Measurements from ENCODE around the gene CLPTM1L.
"Not testable (repeated sequence)": the region's sequence is repeated elsewhere in the genome, so short reads cannot be mapped to it uniquely, and the experiment has no call there.

Gene CLPTM1L

DNA sequence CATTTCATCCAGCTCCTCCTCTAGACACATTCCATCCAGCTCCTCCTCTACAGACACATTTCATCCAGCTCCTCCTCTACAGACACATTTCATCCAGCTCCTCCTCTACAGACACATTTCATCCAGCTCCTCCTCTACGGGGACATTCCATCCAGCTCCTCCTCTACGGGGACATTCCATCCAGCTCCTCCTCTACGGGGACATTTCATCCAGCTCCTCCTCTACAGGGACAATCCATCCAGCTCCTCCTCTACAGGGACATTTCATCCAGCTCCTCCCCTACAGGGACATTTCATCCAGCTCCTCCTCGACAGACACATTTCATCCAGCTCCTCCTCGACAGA is 18.4 kb downstream of the CLPTM1L start:
- H3K36me3 ChIP-seq (ENCODE audit: control insufficient read depth, insufficient read depth, low read length): peaks cover 53% of the 10 kb centered on the region
- WGBS (ENCODE audit: insufficient coverage, insufficient read length): no CpG with 5 or more reads among the region's 5 CpGs
- not testable (repeated sequence) for H3K27ac ChIP-seq (ENCODE audit: low read length); DNase-seq (ENCODE audit: low read depth, low spot score); H3K9me3 ChIP-seq (ENCODE audit: control insufficient read depth, insufficient read depth, low read length); H3K27me3 ChIP-seq (ENCODE audit: control insufficient read depth, insufficient read depth, low read length); H3K4me1 ChIP-seq (ENCODE audit: control insufficient read depth, insufficient read depth, low read length); H3K4me3 ChIP-seq (ENCODE audit: low read length)

DNA sequence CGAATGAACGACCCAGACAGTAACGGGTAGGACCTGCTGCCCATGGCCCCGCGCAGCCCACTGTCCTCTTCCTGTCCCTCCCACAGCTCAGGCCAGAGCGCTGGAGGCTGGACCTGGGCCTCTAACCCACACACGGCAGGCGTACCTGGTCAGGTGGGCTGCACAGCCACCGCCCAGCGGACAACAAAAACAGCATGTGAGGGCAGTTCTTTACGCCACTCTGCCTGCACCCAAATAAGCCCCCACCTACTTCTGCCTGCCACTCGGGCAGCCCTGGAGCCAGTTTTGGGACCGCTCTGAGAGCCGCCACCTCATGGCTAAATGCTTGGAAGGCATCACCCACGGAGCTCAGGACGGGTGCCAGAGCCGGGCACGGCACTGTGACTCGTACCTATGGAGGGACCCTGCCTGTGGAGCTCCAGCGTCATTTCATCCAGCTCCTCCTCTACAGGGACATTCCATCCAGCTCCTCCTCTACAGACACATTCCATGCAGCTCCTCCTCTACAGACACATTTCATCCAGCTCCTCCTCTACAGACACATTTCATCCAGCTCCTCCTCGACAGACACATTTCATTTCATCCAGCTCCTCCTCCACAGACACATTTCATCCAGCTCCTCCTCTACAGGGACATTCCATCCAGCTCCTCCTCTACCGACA is 18.9 kb downstream of the CLPTM1L start:
- H3K36me3 ChIP-seq (ENCODE audit: control insufficient read depth, insufficient read depth, low read length): peaks cover 48% of the 10 kb centered on the region
- H3K4me1 ChIP-seq (ENCODE audit: control insufficient read depth, insufficient read depth, low read length): no peaks in the 10 kb centered on the region
- H3K4me3 ChIP-seq (ENCODE audit: low read length): no peak overlapping the region
- WGBS (ENCODE audit: insufficient coverage, insufficient read length): no CpG with 5 or more reads among the region's 22 CpGs
- no peaks in the 10 kb centered on the region for H3K9me3 ChIP-seq (ENCODE audit: control insufficient read depth, insufficient read depth, low read length)
- no peak overlapping the region for H3K27ac ChIP-seq (ENCODE audit: low read length)
- DNase-seq (ENCODE audit: low read depth, low spot score): no peak
- no peaks in the 10 kb centered on the region for H3K27me3 ChIP-seq (ENCODE audit: control insufficient read depth, insufficient read depth, low read length)

DNA sequence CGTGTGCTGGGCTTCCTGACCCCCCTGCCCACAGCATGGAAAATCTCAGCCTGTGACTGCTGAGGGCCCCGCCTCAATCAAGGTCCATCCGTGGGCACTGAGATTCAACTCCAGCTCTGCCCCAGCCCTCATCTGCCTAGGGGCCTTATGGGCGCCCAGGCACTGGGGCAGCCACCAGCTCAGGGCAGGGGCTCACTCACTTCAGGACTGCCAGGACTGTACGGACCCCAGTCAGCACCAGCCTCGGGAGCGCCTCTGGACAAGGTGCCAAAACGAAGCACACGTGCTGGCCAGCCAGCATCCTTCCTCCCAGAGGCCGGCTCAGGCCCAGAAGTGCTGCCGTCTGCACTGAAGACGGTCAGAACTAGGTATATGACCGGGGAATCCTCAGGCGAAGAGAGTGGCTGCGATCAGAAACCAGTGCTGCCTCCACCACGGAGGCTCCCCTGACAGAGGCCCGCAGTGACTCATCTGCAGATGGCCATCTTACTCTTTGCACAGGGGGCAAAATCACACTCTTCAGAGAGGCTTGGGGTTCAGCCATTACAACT is 19.6 kb downstream of the CLPTM1L start:
- Histone ChIP-seq H3K4me3 (ENCODE audit: low read length) (no peak overlapping the region), H3K36me3 (ENCODE audit: control insufficient read depth, insufficient read depth, low read length) (peaks cover 46% of the 10 kb centered on the region), H3K27ac (ENCODE audit: low read length) (no peak overlapping the region), H3K9me3 (ENCODE audit: control insufficient read depth, insufficient read depth, low read length) (no peaks in the 10 kb centered on the region), H3K4me1 (ENCODE audit: control insufficient read depth, insufficient read depth, low read length) (no peaks in the 10 kb centered on the region), H3K27me3 (ENCODE audit: control insufficient read depth, insufficient read depth, low read length) (no peaks in the 10 kb centered on the region)
- no peak for DNase-seq (ENCODE audit: low read depth, low spot score)
- WGBS (ENCODE audit: insufficient coverage, insufficient read length): no CpG with 5 or more reads among the region's 17 CpGs

DNA sequence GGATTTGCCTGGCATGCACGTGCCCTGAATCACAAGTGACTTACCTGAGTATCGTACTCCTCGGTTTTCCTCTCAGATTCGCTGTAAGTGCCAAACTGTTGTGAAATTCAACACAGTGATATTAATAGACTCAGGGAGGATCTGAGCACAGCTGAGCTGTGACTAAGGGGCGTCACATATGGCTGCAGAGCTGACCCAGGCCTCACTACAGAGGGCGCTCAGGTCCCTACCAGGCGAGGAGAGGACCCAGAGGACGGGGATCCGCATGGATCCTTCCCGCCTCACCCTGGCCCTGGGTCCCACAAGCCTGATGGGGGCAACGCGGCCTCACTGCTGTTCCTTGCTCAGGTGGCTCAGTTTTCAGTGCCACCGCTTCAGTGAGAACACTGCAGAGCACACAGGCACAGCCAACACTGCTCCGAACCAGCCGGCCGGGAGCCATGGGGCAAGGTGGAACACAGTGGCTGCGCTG is 20.1 kb downstream of the CLPTM1L start:
- no peaks in the 10 kb centered on the region for H3K27me3 ChIP-seq (ENCODE audit: control insufficient read depth, insufficient read depth, low read length)
- H3K36me3 ChIP-seq (ENCODE audit: control insufficient read depth, insufficient read depth, low read length): peaks cover 45% of the 10 kb centered on the region
- no peaks in the 10 kb centered on the region for H3K9me3 ChIP-seq (ENCODE audit: control insufficient read depth, insufficient read depth, low read length)
- no peak for DNase-seq (ENCODE audit: low read depth, low spot score)
- H3K27ac ChIP-seq (ENCODE audit: low read length): no peak overlapping the region
- no peaks in the 10 kb centered on the region for H3K4me1 ChIP-seq (ENCODE audit: control insufficient read depth, insufficient read depth, low read length)
- H3K4me3 ChIP-seq (ENCODE audit: low read length): no peak overlapping the region
- whole genome bisulfite sequencing (ENCODE audit: insufficient coverage, insufficient read length): no CpG with 5 or more reads among the region's 17 CpGs

DNA sequence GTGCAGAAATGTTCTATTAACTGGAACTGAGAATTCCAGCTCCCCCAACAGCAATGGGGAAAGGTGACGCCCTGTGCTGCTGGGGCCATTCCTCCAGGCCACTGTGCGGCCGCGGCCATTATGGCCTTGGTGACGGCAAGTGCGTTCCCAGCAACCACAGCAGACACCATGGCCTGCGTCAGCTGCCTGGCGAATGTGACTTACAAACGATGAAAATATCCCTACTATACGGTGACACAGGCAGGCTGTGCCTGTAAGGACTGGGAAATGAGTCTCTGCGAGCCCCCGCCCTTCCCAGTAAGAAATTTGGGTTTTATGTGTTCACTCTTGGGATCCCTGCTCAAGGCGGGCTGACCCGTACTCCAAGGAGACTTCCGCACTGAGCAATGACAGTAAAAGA is 20.6 kb downstream of the CLPTM1L start:
- no CpG with 5 or more reads among the region's 15 CpGs for WGBS (ENCODE audit: insufficient coverage, insufficient read length)
- no peaks in the 10 kb centered on the region for H3K4me1 ChIP-seq (ENCODE audit: control insufficient read depth, insufficient read depth, low read length)
- no peaks in the 10 kb centered on the region for H3K9me3 ChIP-seq (ENCODE audit: control insufficient read depth, insufficient read depth, low read length)
- H3K27me3 ChIP-seq (ENCODE audit: control insufficient read depth, insufficient read depth, low read length): no peaks in the 10 kb centered on the region
- DNase-seq (ENCODE audit: low read depth, low spot score): no peak
- H3K27ac ChIP-seq (ENCODE audit: low read length): no peak overlapping the region
- H3K4me3 ChIP-seq (ENCODE audit: low read length): no peak overlapping the region
- peaks cover 50% of the 10 kb centered on the region for H3K36me3 ChIP-seq (ENCODE audit: control insufficient read depth, insufficient read depth, low read length)

DNA sequence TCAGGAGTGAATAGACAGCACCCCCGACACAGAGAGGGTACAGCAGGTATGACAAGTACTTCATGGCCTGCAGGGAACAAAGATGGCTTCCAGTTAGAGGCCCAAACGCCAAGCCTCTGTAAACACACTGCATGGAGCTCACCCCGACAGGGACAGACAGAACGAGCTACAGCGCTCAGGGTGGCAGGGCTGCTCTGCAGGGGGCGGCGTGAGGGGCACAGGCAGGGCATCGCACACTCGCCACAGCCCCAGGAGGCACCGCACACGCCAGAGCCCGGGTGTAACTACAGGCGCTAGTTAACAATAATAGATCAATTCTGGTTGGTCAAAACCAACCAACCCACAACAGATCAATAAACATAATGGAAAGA is 21.1 kb downstream of the CLPTM1L start:
- Histone ChIP-seq H3K36me3 (ENCODE audit: control insufficient read depth, insufficient read depth, low read length) (peaks cover 54% of the 10 kb centered on the region), H3K27me3 (ENCODE audit: control insufficient read depth, insufficient read depth, low read length) (no peaks in the 10 kb centered on the region), H3K9me3 (ENCODE audit: control insufficient read depth, insufficient read depth, low read length) (no peaks in the 10 kb centered on the region), H3K27ac (ENCODE audit: low read length) (no peak overlapping the region), H3K4me1 (ENCODE audit: control insufficient read depth, insufficient read depth, low read length) (no peaks in the 10 kb centered on the region), H3K4me3 (ENCODE audit: low read length) (no peak overlapping the region)
- no CpG with 5 or more reads among the region's 13 CpGs for WGBS (ENCODE audit: insufficient coverage, insufficient read length)
- DNase-seq (ENCODE audit: low read depth, low spot score): no peak

DNA sequence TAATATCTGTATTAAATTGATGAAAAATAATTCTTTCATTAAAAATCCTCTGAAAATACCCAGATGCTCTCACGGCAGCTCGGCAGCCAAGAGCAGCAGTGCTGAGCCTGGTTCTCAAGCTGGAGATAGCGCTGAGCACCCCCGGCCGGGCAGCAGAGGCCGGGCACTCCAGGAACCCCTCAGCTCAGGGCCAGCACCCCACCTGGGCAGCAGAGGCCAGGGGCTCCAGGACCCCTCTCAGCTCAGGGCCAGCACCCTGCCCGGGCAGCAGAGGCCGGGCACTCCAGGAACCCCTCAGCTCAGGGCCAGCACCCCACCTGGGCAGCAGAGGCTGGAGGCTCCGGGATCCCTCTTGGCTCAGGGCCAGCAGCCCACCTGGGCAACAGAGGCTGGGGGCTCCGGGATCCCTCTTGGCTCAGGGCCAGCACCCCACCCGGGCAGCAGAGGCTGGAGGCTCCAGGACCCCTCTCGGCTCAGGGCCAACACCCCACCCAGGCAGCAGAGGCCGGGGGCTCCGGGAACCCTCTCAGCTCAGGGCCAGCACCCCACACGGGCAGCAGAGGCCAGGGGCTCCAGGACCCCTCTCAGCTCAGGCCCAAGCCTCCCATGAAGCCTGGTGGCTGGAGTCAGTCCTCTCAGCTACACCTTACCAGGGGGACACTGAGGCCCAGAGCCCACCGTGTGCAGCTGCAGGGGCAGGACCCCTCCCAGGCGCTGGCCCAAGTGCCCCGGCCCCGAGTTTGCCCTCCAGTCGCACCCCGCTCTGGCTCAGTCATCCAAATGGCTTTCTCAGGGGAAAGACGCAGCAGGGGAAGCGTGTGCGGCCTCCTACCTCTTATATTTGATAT is 21.7 kb downstream of the CLPTM1L start:
- no peak overlapping the region; the same call in 1 of the 2 replicates for H3K4me3 ChIP-seq (ENCODE audit: low read length)
- no peaks in the 10 kb centered on the region for H3K4me1 ChIP-seq (ENCODE audit: control insufficient read depth, insufficient read depth, low read length)
- no peaks in the 10 kb centered on the region for H3K27me3 ChIP-seq (ENCODE audit: control insufficient read depth, insufficient read depth, low read length)
- no peak for DNase-seq (ENCODE audit: low read depth, low spot score)
- H3K27ac ChIP-seq (ENCODE audit: low read length): no peak overlapping the region
- H3K9me3 ChIP-seq (ENCODE audit: control insufficient read depth, insufficient read depth, low read length): no peaks in the 10 kb centered on the region
- no CpG with 5 or more reads among the region's 24 CpGs for WGBS (ENCODE audit: insufficient coverage, insufficient read length)
- peaks cover 59% of the 10 kb centered on the region for H3K36me3 ChIP-seq (ENCODE audit: control insufficient read depth, insufficient read depth, low read length)

DNA sequence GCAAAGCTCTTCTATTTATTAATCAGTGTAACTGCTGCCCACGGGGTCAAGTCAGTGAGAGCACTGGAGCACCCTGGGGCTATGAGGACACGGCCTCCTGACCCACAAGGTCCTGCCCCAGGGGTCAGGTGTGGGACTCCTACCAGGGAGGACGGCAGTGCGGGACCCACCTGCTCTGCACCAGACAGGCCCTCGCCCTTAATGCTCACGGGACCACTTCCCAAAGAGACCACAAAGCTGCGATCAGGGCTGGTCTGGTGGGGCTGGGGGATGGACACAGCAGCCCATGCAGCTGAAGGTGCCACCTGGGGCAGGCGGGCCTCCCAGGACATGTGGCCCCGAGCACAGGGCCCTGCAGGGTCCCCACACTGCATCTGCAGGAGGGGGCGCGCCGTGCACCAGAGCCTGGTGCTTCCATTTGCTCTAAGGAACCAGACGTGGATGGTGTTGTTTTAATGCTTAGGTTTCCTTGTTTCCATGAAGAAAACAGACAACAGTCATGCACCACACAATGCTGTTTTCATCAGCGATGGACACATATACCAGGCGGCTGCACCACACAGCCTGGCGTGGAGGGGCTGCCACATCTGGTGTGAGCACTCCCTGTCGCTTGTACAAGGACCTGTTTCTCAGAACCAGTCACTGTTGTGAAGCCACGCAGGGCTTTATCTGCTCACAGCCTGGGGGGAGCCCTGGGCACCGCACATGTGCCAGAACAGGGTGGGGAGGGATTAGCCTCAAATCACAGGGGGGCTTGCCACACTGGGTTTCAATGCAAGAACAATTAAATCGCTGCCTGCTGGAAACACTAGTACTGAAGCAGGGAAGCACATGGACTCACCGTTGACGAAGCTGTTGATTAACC is 22.6 kb downstream of the CLPTM1L start:
- no peak for DNase-seq (ENCODE audit: low read depth, low spot score)
- Histone ChIP-seq H3K36me3 (ENCODE audit: control insufficient read depth, insufficient read depth, low read length) (peaks cover 63% of the 10 kb centered on the region), H3K27ac (ENCODE audit: low read length) (no peak overlapping the region), H3K27me3 (ENCODE audit: control insufficient read depth, insufficient read depth, low read length) (no peaks in the 10 kb centered on the region), H3K4me1 (ENCODE audit: control insufficient read depth, insufficient read depth, low read length) (no peaks in the 10 kb centered on the region), H3K4me3 (ENCODE audit: low read length) (no peak overlapping the region), H3K9me3 (ENCODE audit: control insufficient read depth, insufficient read depth, low read length) (no peaks in the 10 kb centered on the region)
- no CpG with 5 or more reads among the region's 22 CpGs for WGBS (ENCODE audit: insufficient coverage, insufficient read length)

DNA sequence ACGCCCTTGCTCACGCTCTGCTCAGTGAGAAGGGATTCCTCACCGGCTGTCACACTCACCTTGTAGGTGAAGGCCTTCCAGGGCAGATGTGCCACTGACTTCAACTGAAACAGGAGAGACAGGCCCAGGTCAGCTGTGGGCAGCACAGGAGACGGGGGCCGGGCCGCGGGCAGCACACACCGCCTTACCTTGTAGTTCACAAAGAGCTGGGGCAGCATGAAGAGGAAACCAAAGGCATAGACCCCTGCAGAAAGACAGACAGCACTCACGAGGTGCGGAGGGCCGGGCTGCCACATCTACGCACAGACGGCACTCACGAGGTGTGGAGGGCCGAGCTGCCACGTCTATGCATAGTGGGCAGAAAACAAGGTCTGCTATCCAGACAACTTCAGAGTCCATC is 23.3 kb downstream of the CLPTM1L start:
- Histone ChIP-seq H3K27me3 (ENCODE audit: control insufficient read depth, insufficient read depth, low read length) (no peaks in the 10 kb centered on the region), H3K36me3 (ENCODE audit: control insufficient read depth, insufficient read depth, low read length) (peaks cover 63% of the 10 kb centered on the region), H3K4me1 (ENCODE audit: control insufficient read depth, insufficient read depth, low read length) (peaks cover under 1% of the 10 kb centered on the region; the same call in 1 of the 2 replicates), H3K4me3 (ENCODE audit: low read length) (no peak overlapping the region), H3K27ac (ENCODE audit: low read length) (no peak overlapping the region), H3K9me3 (ENCODE audit: control insufficient read depth, insufficient read depth, low read length) (no peaks in the 10 kb centered on the region)
- DNase-seq (ENCODE audit: low read depth, low spot score): no peak
- no CpG with 5 or more reads among the region's 16 CpGs for WGBS (ENCODE audit: insufficient coverage, insufficient read length)
